K562 (cell line): Measurements from ENCODE around the gene CARD10.

ENCODE experiments used
- GATA2 ChIP-seq: sonication (generic); formaldehyde crosslinking; IDR thresholded peaks from 2 replicates; pipeline ENCODE4 v1.4.0; 2020; ENCODE audit warnings: mild to moderate bottlenecking, missing genetic modification reagents
- RCOR1 ChIP-seq, 2 experiments: IDR thresholded peaks; 2 replicates each; pipeline ENCODE4 v1.6.1; 2012; ENCODE audit warnings: low read depth in 2 of 2, low read length in 2 of 2, borderline replicate concordance in 1 of 2, improper control_type of control experiment in 1 of 2
- USF1 ChIP-seq: sonication (generic); formaldehyde crosslinking; IDR thresholded peaks from 2 replicates; pipeline ENCODE4 v1.9.0; 2022; ENCODE audit warnings: mild to moderate bottlenecking, missing genetic modification reagents

- TF ChIP-seq GATA2 (CRISPR knock-in tag) (no peak), USF1 (CRISPR knock-in tag) (no peak), RCOR1 (IDR thresholded peaks at IDR 0.05; ENCODE audit: borderline replicate concordance in 1 of 2, low read depth in 2 of 2, low read length in 2 of 2) (no peak)
Measured at GRCh38 chr22:37488337-37489135, 30.7 kb downstream of the CARD10 start.
